ENCODE results near the gene RND1. TPM values are rescaled to one million over a fixed set of nuclear protein-coding genes. Genes with fewer than 3 reads are reported as not detected.
"Not testable (repeated sequence)": the region's sequence is repeated elsewhere in the genome, so short reads cannot be mapped to it uniquely, and the experiment has no call there.

Gene RND1
- total RNA-seq, 4 donors from 2014 or later = 0.68 to 3.0 (median 1.6) TPM

GRCh38 chr12:48861111-48861510 is 4.6 kb downstream of the RND1 start:
- no peaks in the 10 kb centered on the region for H3K36me3 ChIP-seq
- peaks cover 7 to 12% of the 10 kb centered on the region in 2 donors for H3K4me1 ChIP-seq
- no peak overlapping the region for H3K27ac ChIP-seq
- no peak for DNase-seq
- intact Hi-C loops (cut with DNase I) = no loop called here
- H3K4me3 ChIP-seq (replicated peaks in 1 of 3) = no peak overlapping the region
- no peak for TF ChIP-seq POLR2A (IDR thresholded peaks at IDR 0.05)
- no peaks in the 10 kb centered on the region for H3K9me3 ChIP-seq
- H3K27me3 ChIP-seq = no peaks in the 10 kb centered on the region
- 69 to 82% methylated on average over 2 of the region's 2 CpGs for WGBS, 2 donors

DNA sequence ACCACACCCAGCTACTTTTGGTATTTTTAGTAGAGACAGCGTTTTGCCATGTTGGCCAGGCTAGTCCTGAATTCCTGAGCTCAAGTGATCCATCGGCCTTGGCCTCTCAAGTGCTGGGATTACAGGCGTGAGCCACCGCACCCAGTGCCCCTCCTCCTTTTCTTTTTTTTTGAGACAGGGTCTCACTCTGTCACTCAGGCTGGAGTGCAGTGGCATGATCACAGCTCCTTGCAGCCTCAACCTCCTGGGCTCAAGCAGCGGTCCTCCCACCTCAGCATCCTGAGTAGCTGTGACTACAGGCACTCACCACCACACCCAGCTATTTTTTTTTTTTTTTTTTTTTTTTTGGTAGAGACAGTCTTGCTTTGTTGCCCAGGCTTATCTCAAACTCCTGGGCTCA is 5.4 kb downstream of the RND1 start:
- H3K9me3 ChIP-seq; H3K27me3 ChIP-seq; H3K4me3 ChIP-seq (replicated peaks in 1 of 3); H3K27ac ChIP-seq; intact Hi-C loops (cut with DNase I); H3K4me1 ChIP-seq; DNase-seq; H3K36me3 ChIP-seq: not testable (repeated sequence)
- 73 to 75% methylated on average over 5 of the region's 5 CpGs for WGBS, 2 donors

DNA sequence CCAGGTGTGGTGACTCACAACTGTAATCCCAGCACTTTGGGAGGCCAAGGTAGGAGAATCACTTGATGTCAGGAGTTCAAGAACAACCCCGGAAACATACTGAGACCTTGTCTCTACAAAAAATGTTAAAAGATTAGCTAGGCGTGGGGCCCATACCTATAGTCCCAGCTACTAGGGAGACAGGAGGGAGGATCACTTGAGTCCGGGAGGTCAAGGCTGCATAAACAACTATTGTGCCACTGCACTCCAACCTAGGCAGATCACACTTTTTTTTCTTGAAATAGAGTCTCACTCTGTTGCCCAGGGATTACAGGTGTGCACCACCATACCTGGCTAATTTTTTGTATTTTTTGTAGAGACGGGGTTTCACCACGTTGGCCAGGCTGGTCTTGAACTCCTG is 6.1 kb downstream of the RND1 start:
- no peak overlapping the region for H3K4me3 ChIP-seq (replicated peaks in 1 of 3)
- no peak overlapping the region for H3K27ac ChIP-seq
- H3K27me3 ChIP-seq = no peaks in the 10 kb centered on the region
- H3K36me3 ChIP-seq = no peaks in the 10 kb centered on the region
- TF ChIP-seq, protein P1, sequence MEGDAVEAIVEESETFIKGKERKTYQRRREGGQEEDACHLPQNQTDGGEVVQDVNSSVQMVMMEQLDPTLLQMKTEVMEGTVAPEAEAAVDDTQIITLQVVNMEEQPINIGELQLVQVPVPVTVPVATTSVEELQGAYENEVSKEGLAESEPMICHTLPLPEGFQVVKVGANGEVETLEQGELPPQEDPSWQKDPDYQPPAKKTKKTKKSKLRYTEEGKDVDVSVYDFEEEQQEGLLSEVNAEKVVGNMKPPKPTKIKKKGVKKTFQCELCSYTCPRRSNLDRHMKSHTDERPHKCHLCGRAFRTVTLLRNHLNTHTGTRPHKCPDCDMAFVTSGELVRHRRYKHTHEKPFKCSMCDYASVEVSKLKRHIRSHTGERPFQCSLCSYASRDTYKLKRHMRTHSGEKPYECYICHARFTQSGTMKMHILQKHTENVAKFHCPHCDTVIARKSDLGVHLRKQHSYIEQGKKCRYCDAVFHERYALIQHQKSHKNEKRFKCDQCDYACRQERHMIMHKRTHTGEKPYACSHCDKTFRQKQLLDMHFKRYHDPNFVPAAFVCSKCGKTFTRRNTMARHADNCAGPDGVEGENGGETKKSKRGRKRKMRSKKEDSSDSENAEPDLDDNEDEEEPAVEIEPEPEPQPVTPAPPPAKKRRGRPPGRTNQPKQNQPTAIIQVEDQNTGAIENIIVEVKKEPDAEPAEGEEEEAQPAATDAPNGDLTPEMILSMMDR (IDR thresholded peaks at IDR 0.05) = no peak
- no peak for TF ChIP-seq POLR2A (IDR thresholded peaks at IDR 0.05)
- no peaks in the 10 kb centered on the region for H3K9me3 ChIP-seq
- intact Hi-C loops (cut with DNase I) = loop anchor here (5.0 kb wide), 1 partner anchor 128 kb away; no protein-coding TSS in a partner anchor
- WGBS, 2 donors = 95 to 96% methylated on average over 5 of the region's 5 CpGs
- no peak for DNase-seq
- no peaks in the 10 kb centered on the region for H3K4me1 ChIP-seq

GRCh38 chr12:48858043-48858442 is 7.6 kb downstream of the RND1 start:
- Histone ChIP-seq H3K27ac (no peak overlapping the region), H3K4me3 (replicated peaks in 1 of 3) (no peak overlapping the region), H3K4me1 (no peaks in the 10 kb centered on the region), H3K36me3 (no peaks in the 10 kb centered on the region), H3K9me3 (no peaks in the 10 kb centered on the region), H3K27me3 (no peaks in the 10 kb centered on the region)
- TF ChIP-seq POLR2A (IDR thresholded peaks at IDR 0.05) = no peak
- TF ChIP-seq, protein P1 (IDR thresholded peaks at IDR 0.05) = no peak
- intact Hi-C loops (cut with DNase I) = loop anchor here (5.0 kb wide), 1 partner anchor 129 kb away; no protein-coding TSS in a partner anchor
- no peak for DNase-seq
- 88 to 90% methylated on average over 8 of the region's 8 CpGs for WGBS, 2 donors

- DNase-seq = no peak
- Histone ChIP-seq H3K4me3 (replicated peaks in 1 of 3) (no peak overlapping the region), H3K27ac (no peak overlapping the region), H3K36me3 (no peaks in the 10 kb centered on the region), H3K27me3 (no peaks in the 10 kb centered on the region), H3K9me3 (no peaks in the 10 kb centered on the region), H3K4me1 (peaks cover 3 to 5% of the 10 kb centered on the region in 2 donors)
- TF ChIP-seq POLR2A (IDR thresholded peaks at IDR 0.05) = no peak
- TF ChIP-seq, protein P1 (IDR thresholded peaks at IDR 0.05) = no peak
- 88 to 91% methylated on average over 9 to 11 of the region's 13 CpGs for WGBS, 2 donors
- intact Hi-C loops (cut with DNase I) = loop anchor here (5.0 kb wide), 1 partner anchor 130 kb away; no protein-coding TSS in a partner anchor
These were observed 8.2 kb downstream of the RND1 start for GRCh38 chr12:48857278-48857994.

DNA sequence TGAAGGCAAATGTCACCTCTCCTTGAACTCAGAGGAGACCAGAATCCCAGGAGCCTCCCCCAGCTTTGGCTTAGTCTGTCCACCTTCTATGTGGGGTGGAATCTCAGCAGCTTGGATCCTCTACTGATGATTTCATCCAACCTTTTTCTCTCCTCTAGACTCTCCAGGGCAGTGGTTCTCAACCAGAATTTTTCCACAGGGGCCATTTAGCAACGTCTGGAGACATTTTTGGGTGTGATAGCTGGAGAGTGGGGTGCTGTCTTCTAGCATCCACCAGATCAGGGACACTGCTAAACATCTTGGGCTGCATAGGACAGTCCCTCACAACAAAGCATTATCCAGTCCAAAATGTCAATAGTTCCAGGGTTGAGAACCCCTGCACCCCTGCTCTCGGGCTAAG is 9.3 kb downstream of the RND1 start:
- intact Hi-C loops (cut with DNase I) = loop anchor here (5.0 kb wide), 1 partner anchor 131 kb away; no protein-coding TSS in a partner anchor
- H3K27ac ChIP-seq = no peak overlapping the region
- H3K4me1 ChIP-seq = peaks cover 3 to 5% of the 10 kb centered on the region in 2 donors
- H3K4me3 ChIP-seq (replicated peaks in 1 of 3) = no peak overlapping the region
- TF ChIP-seq, protein P1 (IDR thresholded peaks at IDR 0.05) = no peak
- TF ChIP-seq POLR2A (IDR thresholded peaks at IDR 0.05) = no peak
- no peaks in the 10 kb centered on the region for H3K36me3 ChIP-seq
- H3K9me3 ChIP-seq = no peaks in the 10 kb centered on the region
- no peaks in the 10 kb centered on the region for H3K27me3 ChIP-seq
- no peak for DNase-seq
- 65 to 72% methylated on average over 1 to 2 of the region's 2 CpGs for WGBS, 2 donors

DNA sequence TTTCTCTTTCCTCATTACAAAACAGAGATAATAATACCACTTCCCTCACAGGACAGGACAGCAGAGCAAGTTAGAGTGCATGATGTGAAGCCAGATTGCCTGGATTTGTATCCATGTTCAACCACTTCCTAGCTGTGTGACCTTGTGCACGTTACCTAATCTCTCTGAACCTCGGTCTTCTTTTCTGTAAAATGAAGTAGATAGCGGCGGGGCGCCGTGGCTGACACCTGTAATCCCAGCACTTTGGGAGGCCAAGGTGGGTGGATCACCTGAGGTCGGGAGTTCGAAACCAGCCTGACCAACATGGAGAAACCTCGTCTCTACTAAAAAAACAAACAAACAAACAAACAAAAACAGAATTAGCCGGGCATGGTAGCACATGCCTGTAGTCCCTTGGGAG is 10.7 kb downstream of the RND1 start:
- not testable (repeated sequence) for DNase-seq; H3K27me3 ChIP-seq; H3K4me3 ChIP-seq (replicated peaks in 1 of 3); H3K27ac ChIP-seq; H3K9me3 ChIP-seq; H3K36me3 ChIP-seq
- intact Hi-C loops (cut with DNase I) = loop anchor here (2.0 to 5.0 kb wide), 2 partner anchors 36 to 132 kb away; no protein-coding TSS in a partner anchor
- H3K4me1 ChIP-seq = peaks cover 14 to 16% of the 10 kb centered on the region in 2 donors
- 86% methylated on average over 10 of the region's 10 CpGs for WGBS, 2 donors

Data from thyroid gland (tissue), 4 donors.